22Rv1 (cell line): ENCODE data around the gene KCNH4.

ENCODE experiments used
- ZFX ChIP-seq: fragments of 450-650 bp; IDR thresholded peaks from 2 replicates; pipeline ENCODE4 v1.6.1; 2017; ENCODE audit warnings: antibody characterized with exemption, borderline replicate concordance
- TF ChIP-seq, protein P1 (sequence below): fragments of 450-650 bp; IDR thresholded peaks from 2 replicates; pipeline ENCODE4 v1.5.1; 2017; ENCODE audit warnings: mild to moderate bottlenecking

DNA sequence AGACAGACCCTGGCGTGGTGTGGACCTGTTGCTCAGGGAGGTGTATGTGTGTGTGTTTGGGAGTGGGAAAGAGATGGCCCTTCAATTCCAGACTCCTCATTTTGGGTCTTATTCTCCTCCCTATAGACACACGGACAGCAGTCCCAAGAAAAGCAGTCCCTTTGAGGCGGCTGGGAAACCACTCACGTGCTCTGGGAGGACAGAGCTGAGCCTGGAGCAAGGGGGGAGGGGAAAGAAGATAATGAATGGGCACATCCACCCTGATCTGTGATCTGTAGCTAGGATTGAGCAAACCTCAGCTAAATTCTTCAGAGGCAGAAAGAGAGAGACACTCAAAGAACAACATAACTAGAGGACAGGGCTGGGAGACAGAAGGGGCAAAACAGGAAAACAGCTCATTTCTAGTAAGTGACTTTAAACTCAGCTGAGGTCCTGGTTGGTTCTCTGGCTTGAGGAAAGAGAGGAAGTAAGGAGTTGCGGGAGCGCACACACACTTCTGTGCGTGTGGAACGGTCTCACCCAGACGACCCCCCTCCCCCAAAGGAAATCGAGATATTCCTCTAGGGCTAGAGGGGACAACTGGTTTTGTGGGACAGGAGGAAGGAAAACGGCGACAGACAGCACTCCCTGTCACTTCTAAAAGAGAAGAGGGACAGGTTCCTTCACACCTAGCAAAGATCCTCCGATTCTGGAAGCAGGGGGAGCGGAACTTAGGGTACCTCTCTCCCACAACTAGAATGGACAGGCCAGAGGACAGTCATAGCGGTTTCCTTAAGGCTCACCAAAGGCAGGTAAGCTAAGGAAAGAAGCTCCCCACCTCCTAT is 26.8 kb downstream of the KCNH4 start:
- TF ChIP-seq, protein P1, sequence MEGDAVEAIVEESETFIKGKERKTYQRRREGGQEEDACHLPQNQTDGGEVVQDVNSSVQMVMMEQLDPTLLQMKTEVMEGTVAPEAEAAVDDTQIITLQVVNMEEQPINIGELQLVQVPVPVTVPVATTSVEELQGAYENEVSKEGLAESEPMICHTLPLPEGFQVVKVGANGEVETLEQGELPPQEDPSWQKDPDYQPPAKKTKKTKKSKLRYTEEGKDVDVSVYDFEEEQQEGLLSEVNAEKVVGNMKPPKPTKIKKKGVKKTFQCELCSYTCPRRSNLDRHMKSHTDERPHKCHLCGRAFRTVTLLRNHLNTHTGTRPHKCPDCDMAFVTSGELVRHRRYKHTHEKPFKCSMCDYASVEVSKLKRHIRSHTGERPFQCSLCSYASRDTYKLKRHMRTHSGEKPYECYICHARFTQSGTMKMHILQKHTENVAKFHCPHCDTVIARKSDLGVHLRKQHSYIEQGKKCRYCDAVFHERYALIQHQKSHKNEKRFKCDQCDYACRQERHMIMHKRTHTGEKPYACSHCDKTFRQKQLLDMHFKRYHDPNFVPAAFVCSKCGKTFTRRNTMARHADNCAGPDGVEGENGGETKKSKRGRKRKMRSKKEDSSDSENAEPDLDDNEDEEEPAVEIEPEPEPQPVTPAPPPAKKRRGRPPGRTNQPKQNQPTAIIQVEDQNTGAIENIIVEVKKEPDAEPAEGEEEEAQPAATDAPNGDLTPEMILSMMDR = no peak
- no peak for TF ChIP-seq ZFX
